ENCODE data around the gene RDH16.

The RDH16 gene, protein sequence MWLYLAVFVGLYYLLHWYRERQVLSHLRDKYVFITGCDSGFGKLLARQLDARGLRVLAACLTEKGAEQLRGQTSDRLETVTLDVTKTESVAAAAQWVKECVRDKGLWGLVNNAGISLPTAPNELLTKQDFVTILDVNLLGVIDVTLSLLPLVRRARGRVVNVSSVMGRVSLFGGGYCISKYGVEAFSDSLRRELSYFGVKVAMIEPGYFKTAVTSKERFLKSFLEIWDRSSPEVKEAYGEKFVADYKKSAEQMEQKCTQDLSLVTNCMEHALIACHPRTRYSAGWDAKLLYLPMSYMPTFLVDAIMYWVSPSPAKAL

DNA sequence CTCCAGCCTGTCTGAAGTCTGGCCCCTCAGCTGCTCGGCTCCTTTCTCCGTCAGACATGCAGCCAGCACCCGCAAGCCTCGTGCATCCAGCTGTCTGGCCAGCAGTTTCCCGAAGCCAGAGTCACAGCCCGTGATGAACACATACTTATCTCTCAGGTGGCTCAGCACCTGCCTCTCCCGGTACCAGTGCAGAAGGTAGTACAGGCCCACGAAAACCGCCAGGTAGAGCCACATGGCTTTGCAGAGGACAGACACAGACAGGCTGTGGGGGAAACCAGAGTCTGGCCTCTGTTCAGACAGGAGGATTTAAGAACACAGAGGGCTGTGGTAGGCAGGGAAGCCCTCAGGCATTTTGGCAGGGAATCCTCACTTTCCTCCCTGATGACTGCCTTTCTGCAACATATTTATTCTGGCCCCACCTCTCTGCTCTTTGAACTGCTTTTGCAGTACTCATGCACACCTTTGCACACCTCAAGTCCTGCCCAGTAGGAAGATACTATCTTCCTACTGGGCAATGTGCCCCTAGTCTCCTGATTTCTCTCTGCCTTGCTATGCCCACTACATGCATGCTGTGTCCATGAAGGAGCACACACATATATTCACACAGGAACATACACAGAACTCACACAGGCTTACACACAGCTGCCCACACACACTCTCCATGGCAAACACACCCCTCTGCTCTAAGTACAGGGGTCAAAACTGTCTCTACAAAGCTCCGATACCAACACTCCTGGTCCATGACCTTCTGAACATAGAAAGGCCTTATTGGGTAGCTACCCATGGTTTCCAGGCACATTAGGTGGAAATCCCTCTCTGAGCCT lies at the start of gene RDH16:
Gene RDH16 (minus strand): TSS at position 380 of the 824 bp plus-strand sequence. CDS start 146 bp downstream, at position 234.
- TF ChIP-seq, protein P1, sequence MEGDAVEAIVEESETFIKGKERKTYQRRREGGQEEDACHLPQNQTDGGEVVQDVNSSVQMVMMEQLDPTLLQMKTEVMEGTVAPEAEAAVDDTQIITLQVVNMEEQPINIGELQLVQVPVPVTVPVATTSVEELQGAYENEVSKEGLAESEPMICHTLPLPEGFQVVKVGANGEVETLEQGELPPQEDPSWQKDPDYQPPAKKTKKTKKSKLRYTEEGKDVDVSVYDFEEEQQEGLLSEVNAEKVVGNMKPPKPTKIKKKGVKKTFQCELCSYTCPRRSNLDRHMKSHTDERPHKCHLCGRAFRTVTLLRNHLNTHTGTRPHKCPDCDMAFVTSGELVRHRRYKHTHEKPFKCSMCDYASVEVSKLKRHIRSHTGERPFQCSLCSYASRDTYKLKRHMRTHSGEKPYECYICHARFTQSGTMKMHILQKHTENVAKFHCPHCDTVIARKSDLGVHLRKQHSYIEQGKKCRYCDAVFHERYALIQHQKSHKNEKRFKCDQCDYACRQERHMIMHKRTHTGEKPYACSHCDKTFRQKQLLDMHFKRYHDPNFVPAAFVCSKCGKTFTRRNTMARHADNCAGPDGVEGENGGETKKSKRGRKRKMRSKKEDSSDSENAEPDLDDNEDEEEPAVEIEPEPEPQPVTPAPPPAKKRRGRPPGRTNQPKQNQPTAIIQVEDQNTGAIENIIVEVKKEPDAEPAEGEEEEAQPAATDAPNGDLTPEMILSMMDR (IDR thresholded peaks at IDR 0.05; ENCODE audit: extremely low read depth, missing control alignments) = no peak
- peak; percentile 2 for DNase-seq (ENCODE audit: low spot score)

DNA sequence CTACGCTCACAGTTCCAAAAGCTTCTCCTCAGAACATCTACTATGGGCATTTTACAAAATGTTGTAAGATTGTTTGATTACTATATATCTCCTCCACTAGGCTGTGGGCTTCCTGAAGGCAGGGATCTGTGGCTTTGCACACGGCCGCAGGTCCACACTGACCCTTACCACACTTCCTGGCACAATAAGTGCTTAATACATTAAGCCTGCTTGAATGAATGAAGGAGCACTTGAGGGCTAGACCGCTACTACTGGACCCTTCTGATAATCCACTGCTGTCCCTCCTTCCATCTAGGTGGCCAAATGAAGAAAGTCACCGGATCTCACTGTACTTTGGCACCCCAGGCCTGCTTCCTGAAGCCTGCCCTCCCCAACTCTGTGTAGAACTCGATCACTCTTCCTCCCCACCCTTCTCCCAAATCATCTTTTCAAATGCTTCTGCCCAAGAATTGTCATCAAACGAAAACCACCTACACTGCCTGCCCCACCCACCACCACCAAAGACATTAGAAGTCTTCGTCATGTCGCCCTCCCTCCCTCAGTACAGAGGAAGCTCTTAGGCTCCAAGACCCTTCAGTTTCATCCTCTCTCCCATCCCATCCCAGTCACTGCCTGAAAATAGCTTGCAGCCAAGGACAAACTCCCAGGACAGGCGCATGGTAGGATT lies 49.5 kb upstream of the RDH16 start:
- DNase-seq (ENCODE audit: low spot score) = no peak
- TF ChIP-seq, protein P1 (IDR thresholded peaks at IDR 0.05; ENCODE audit: extremely low read depth, missing control alignments) = no peak

DNA sequence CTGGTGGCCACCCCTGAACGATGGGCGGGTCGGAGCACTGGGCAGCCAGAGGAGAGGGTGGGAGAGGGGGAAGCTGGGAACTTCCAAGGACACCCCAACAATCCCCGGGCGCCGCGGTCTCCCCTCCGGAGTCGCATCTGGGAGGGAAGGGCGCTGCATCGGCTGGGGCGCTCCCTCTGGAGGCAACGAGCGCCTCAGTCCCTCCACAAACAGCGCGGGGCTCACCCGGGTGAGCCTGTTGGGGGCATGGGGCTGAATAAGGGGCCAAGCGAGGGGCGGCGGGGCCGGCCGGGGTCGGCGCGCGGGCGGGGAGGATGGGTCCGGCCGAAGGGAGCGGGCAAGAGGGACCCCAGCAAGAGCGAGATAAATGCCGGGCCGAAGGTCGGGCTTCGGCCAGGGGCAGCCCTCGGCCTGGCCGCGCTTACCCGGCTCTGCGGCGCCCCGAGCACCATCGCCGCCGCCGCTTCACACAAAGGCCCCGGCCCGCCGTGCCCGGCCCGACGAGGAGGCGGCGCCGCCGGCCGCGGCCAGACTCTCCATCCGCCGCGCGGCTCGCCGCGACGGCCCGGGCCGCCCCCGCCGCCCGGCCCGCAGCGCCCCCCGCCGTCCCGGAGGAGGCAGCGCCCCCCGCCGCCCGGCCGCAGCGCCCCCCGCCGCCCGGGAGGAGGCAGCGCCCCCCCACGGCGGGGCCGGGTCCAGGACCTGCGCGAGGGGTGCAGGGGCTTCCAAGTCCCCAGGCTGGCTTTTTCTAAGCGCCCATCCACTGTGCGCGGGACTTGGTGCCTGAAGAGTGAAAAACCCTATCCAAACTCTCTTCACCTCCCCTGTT lies 48.8 kb upstream of the RDH16 start, which contains the start of gene ZBTB39:
Gene ZBTB39 (minus strand): TSS at position 567 of the 829 bp plus-strand sequence. CDS start 1,629 bp downstream, outside the sequence.
- DNase-seq (ENCODE audit: low spot score) = peak; percentile 97
- TF ChIP-seq, protein P1 (IDR thresholded peaks at IDR 0.05; ENCODE audit: extremely low read depth, missing control alignments) = peak; percentile 65

DNA sequence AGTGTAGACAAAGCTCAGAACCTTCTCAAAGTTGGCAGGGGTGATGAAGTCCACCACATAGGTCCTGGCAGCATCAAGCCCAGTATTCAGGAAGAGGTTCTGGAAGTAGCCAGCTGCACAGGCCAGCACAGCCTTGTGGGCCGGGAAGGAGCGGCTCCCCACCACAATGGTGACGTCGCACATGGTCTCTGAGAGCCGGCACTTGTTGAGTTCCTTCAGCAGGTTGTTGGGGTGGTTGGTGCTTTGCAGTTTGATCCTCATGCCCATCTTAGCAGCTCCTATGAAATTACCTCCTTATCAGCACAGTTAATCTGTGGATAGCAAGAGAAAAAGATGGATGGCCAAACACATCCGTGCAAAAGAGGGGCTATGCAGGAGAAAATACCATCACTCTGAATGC lies 47.2 kb upstream of the RDH16 start:
- no peak for DNase-seq (ENCODE audit: low spot score)
- TF ChIP-seq, protein P1 (IDR thresholded peaks at IDR 0.05; ENCODE audit: extremely low read depth, missing control alignments) = no peak

DNA sequence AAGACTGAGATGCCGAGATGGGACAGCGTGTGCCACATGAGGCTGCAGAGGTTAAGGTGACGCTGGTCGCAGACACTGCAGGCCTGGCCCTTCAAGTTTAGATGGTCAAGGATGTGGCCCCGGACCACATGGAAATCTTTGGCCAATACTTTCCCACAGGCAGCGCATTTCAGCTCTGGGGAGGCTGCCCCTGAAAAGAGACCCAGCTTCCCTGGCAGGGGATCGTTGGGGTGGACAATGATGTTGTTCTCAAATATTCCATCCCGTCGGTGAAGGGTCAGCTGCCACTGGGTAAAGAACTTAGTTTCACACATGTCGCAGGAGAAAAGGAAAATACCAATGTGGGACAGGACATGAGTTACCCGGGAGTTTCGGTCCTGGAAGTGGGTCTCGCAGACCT lies 46.0 kb upstream of the RDH16 start:
- no peak for DNase-seq (ENCODE audit: low spot score)
- TF ChIP-seq, protein P1 (IDR thresholded peaks at IDR 0.05; ENCODE audit: extremely low read depth, missing control alignments) = no peak

DNA sequence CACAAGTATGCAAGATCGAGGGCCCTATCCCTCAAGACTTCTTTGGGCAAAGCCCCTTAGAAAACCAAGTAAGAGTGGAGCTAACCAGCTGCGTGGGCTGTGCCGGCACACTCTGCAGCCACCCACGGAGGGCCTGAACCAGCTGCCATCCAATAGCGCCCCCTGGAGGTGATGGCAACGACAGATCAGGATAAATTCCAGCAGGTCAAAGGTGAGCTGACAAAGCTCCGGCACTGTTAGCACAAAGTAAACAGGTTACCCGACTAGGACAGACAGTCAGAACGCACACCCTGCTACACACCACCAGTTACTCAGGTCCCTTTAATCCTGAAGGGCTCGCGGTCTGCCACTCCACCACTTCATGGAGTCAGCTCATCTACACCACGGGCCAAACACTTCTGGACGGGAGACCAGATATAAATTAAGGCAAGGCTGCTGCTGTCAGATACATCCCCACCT lies 44.1 kb upstream of the RDH16 start:
- DNase-seq (ENCODE audit: low spot score) = peak; percentile 75
- TF ChIP-seq, protein P1 (IDR thresholded peaks at IDR 0.05; ENCODE audit: extremely low read depth, missing control alignments) = peak; percentile 83

All from GM20000 (cell line).